K562 (cell line): Measurements from ENCODE around the gene LRMDA. TPM values are rescaled to one million over a fixed set of nuclear protein-coding genes. Genes with fewer than 3 reads are reported as not detected.

ENCODE experiments used
- ATAC-seq: fragments of 200-7000 bp; cut with Tn5 transposase; 3 replicates; pipeline ENCODE4 v1.9.1; 2020; ENCODE audit warnings: moderate library complexity
- BruUV-seq: library from RNA; stranded (reverse); fragments of 400-500 nt; replicated peaks from 2 replicates; lab custom pipeline; 2021; lab: Mats Ljungman, UMichigan
- CTCF ChIA-PET: fragments of 300-600 bp; formaldehyde crosslinking; extraction: SDS; loops from one replicate; lab custom pipeline; 2021; ENCODE audit warnings: low intra/inter-chr PET ratio; lab: Yijun Ruan, JAX
- POLR2A ChIA-PET: fragments of 300-600, 350-650 bp; sonication (Branson Sonifier 250); formaldehyde crosslinking; extraction: SDS; loops from one replicate; lab custom pipeline; 2021; ENCODE audit warnings: antibody characterized with exemption, inconsistent platforms; lab: Yijun Ruan, JAX
- DNase-seq, 4 experiments: peaks; one replicate each; pipeline versions ENCODE4 v3.0.0 to v3.0.0-alpha.2; 2011 to 2018; ENCODE audit warnings: low spot score in 3 of 4, mixed read lengths in 3 of 4; ENCODE audit errors: extremely low read depth in 1 of 4
- FAIRE-seq: peaks from 2 replicates; lab custom pipeline; 2011; peaks lifted over from hg19 to GRCh38; lab: Jason Lieb, UNC
- H2AFZ ChIP-seq: 2 replicates; pipeline ENCODE4 v1.6.0; 2011; ENCODE audit warnings: low read depth, low read length, control low read depth, inconsistent platforms
- H3K27ac ChIP-seq: fragments of 200-600 bp; 3 replicates; pipeline ENCODE4 v1.8.0; 2011; ENCODE audit warnings: low read depth, mild to moderate bottlenecking, control low read depth, inconsistent platforms, low read length, moderate library complexity, mixed read lengths; ENCODE audit errors: extremely low read depth
- H3K27me3 ChIP-seq, 2 experiments: fragments of 300-600 bp in 1 of 2; 2 replicates in 1 of 2; 3 replicates in 1 of 2; pipeline versions ENCODE4 v1.6.0 to v1.8.0; 2011; ENCODE audit warnings: inconsistent platforms in 2 of 2, low read length in 2 of 2, mild to moderate bottlenecking in 1 of 2, mixed read lengths in 1 of 2, moderate library complexity in 1 of 2; ENCODE audit not compliant: control insufficient read depth in 2 of 2, insufficient read depth in 2 of 2
- H3K36me3 ChIP-seq: fragments of 300-600 bp; 3 replicates; pipeline ENCODE4 v1.8.0; 2011; ENCODE audit warnings: mild to moderate bottlenecking, low read length, inconsistent platforms; ENCODE audit not compliant: control insufficient read depth, insufficient read depth
- H3K4me1 ChIP-seq, 2 experiments: fragments of 200-600 bp in 1 of 2; replicated peaks in 1 of 2; 2 replicates in 1 of 2; 3 replicates in 1 of 2; pipeline versions ENCODE4 v1.5.1 to v1.8.0; 2011; ENCODE audit warnings: inconsistent platforms in 2 of 2, low read length in 2 of 2, mild to moderate bottlenecking in 1 of 2, mixed read lengths in 1 of 2, moderate library complexity in 1 of 2; ENCODE audit not compliant: control insufficient read depth in 2 of 2, insufficient read depth in 2 of 2
- H3K4me2 ChIP-seq: 2 replicates; pipeline ENCODE4 v1.6.1; 2011; ENCODE audit warnings: low read length, control low read depth, inconsistent platforms, mixed read lengths; ENCODE audit not compliant: insufficient read depth
- H3K4me3 ChIP-seq: fragments of 200-600 bp; sonication (generic), shearing (Covaris generic); 2 replicates; pipeline ENCODE4 v1.5.1; 2016; ENCODE audit warnings: control low read depth, inconsistent platforms
- H3K79me2 ChIP-seq: fragments of 200-600 bp; 3 replicates; pipeline ENCODE4 v1.8.0; 2011; ENCODE audit warnings: low read length, inconsistent platforms; ENCODE audit not compliant: control insufficient read depth, insufficient read depth
- H3K9ac ChIP-seq, 2 experiments: 2 replicates each; pipeline versions ENCODE4 v1.6.0 to v1.6.1; 2011; ENCODE audit warnings: low read depth in 2 of 2, low read length in 2 of 2, control low read depth in 1 of 2, inconsistent platforms in 1 of 2, mild to moderate bottlenecking in 1 of 2, mixed read lengths in 1 of 2; ENCODE audit not compliant: insufficient read depth in 1 of 2
- H3K9me1 ChIP-seq: one replicate; pipeline ENCODE4 v1.6.0; 2011; ENCODE audit warnings: inconsistent platforms, mild to moderate bottlenecking, low read length, moderate library complexity; ENCODE audit not compliant: control insufficient read depth, insufficient read depth
- H3K9me3 ChIP-seq: replicated peaks from 2 replicates; pipeline ENCODE4 v1.5.1; 2011; ENCODE audit warnings: low read depth, low read length, inconsistent platforms; ENCODE audit not compliant: control insufficient read depth, insufficient read depth
- H4K20me1 ChIP-seq: replicated peaks from 2 replicates; pipeline ENCODE4 v1.6.1; 2011; ENCODE audit warnings: low read length, inconsistent platforms, mixed read lengths; ENCODE audit not compliant: control insufficient read depth, insufficient read depth
- EHMT2 ChIP-seq: fragments of 450-650 bp; IDR thresholded peaks from 2 replicates; pipeline ENCODE4 v1.6.1; 2018; ENCODE audit warnings: antibody characterized with exemption
- HNRNPLL ChIP-seq: fragments of 200-400 bp; formaldehyde crosslinking; IDR thresholded peaks from 2 replicates; pipeline ENCODE4 v1.6.1; 2017; ENCODE audit warnings: low read length, low read depth, mild to moderate bottlenecking; ENCODE audit not compliant: poor library complexity, severe bottlenecking
- KDM2B ChIP-seq: fragments of 250-450 bp; sonication (Bioruptor Pico); IDR thresholded peaks from 2 replicates; pipeline ENCODE4 v1.8.0; 2021; ENCODE audit warnings: mild to moderate bottlenecking, moderate library complexity
- PCBP2 ChIP-seq: fragments of 200-400 bp; formaldehyde crosslinking; IDR thresholded peaks from 2 replicates; pipeline ENCODE4 v1.6.1; 2018; ENCODE audit warnings: low read length, low read depth, mild to moderate bottlenecking, moderate library complexity; ENCODE audit not compliant: poor library complexity, severe bottlenecking
- RBFOX2 ChIP-seq: fragments of 200-400 bp; formaldehyde crosslinking; IDR thresholded peaks from 2 replicates; pipeline ENCODE4 v1.6.1; 2017; ENCODE audit warnings: low read depth, mild to moderate bottlenecking, low read length, moderate library complexity
- ZFP1 ChIP-seq: fragments of 450-650 bp; formaldehyde crosslinking; IDR thresholded peaks from 2 replicates; pipeline ENCODE4 v1.4.0; 2020; ENCODE audit warnings: mild to moderate bottlenecking, mixed read lengths
- ZNF766 ChIP-seq: fragments of 200-800 bp; sonication (Bioruptor generic); conservative IDR thresholded peaks from 2 replicates; pipeline ENCODE4 v1.6.1; 2016; ENCODE audit warnings: missing genetic modification characterization, missing compliant biosample characterization
- ZNF785 ChIP-seq: fragments of 250-450 bp; sonication (Bioruptor Pico); IDR thresholded peaks from 2 replicates; pipeline ENCODE4 v1.4.0; 2020; ENCODE audit warnings: mild to moderate bottlenecking
- WGBS: fragments of 100-300 bp; shearing (Covaris generic); methylation state at CpG from one replicate; pipeline ENCODE4 v1.1.6; 2016; ENCODE audit warnings: low coverage, mixed read lengths; ENCODE audit not compliant: insufficient coverage; ENCODE audit errors: missing lambda C conversion rate; 5-methylcytosine and 5-hydroxymethylcytosine counted together
- in situ Hi-C: fragments of 300-500 bp; cut with MboI; formaldehyde crosslinking; loops from 4 replicates; pipeline ENCODE4 v1.15.0; 2018; ENCODE audit warnings: inconsistent platforms, mixed read lengths
- intact Hi-C: fragments of 100-400 bp; cut with micrococcal nuclease; formaldehyde crosslinking; loops from 2 replicates; pipeline ENCODE4 v1.14.2; 2022
- polyA plus RNA-seq, 8 experiments: library from polyadenylated mRNA; depleted of rRNA in 4 of 8; stranded (reverse) in 5 of 8; unstranded in 3 of 8; fragments of >200 nt; fragmentation: Nextera tagmentation in 2 of 8; fragmentation: Illumina TruSeq in 1 of 8; extraction: Ambion mirVana in 2 of 8; extraction: Trizol in 1 of 8; gene quantifications; 2 replicates each; pipeline versions ENCODE4 v1.2.1 to v1.2.3, GENCODE V29; 2011 to 2014; ENCODE audit warnings: inconsistent platforms in 1 of 8, missing spikeins in 1 of 8
- total RNA-seq, 7 experiments: library from RNA; depleted of rRNA in 6 of 7; stranded (reverse); fragments of >200 nt in 6 of 7; fragmentation: Illumina TruSeq in 2 of 7; extraction: Trizol in 2 of 7; gene quantifications; 2 replicates each; pipeline versions ENCODE4 v1.2.1 to v1.2.3, GENCODE V29; 2011 to 2021; ENCODE audit warnings: low replicate concordance in 1 of 7

Gene LRMDA
- total and polyA plus RNA-seq, 9 of the 15 experiments (the other 6 are each of a cell fraction or from before 2014, with no cell fraction given): 0.25 TPM; not detected in 8

DNA sequence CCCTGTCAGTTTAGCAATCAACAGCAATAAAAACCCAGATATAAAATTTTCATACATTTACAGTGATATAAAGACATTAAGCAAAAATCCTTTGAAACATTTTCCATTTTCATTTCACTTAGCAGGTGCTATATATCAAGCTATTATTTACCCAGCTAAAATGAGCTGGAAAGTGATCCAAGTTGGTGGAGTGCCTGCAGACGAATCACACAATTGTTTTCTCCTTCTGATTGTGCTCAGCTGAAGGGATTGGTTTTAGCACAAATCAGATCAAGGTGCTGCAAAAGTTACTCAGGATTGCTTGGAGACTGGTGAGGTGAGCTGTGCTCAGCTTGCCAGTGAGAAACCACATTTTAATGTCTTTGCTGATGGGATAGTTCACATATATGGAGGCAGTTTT, 138.1 kb downstream of the LRMDA start (continued):
- no peak for TF ChIP-seq KDM2B (CRISPR knock-in tag)
- TF ChIP-seq ZNF785 (CRISPR knock-in tag): no peak

DNA sequence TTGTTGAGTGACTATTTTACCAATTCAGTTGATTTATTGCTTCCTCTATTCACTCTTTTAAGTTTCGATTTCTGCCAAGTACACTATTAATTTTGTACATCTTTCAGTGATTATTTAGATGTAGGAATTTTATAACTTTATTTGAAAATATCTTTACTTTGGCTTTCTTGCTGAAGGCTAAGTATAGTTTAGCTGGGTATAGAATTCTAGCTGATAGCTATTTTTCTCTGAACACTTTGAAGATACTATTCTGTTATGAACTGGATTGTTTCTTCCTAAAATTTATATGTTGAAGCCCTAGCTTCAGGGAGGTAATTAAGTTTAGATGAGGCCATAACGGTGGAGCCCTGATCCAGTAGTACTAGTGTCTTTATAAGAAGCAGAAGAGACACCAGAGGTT, 141.1 kb downstream of the LRMDA start:
- H3K9ac ChIP-seq: no peak overlapping the region
- H3K79me2 ChIP-seq: no peaks in the 10 kb centered on the region
- no peaks in the 10 kb centered on the region for H3K4me1 ChIP-seq
- no peaks in the 10 kb centered on the region for H3K27me3 ChIP-seq
- H3K27ac ChIP-seq: no peak overlapping the region
- no TSS peak for BruUV-seq
- ChIA-PET POLR2A (no interaction called here), CTCF (no interaction called here)
- no peak for ATAC-seq
- no peaks in the 10 kb centered on the region for H3K9me1 ChIP-seq
- intact Hi-C loops: no loop called here
- no peaks in the 10 kb centered on the region; the same call in 1 of the 2 replicates for H3K9me3 ChIP-seq
- no peak overlapping the region for H2AFZ ChIP-seq
- 0% methylated on average over 2 of the region's 2 CpGs for WGBS
- no peaks in the 10 kb centered on the region for H3K36me3 ChIP-seq
- FAIRE-seq: no peak
- no peaks in the 10 kb centered on the region for H4K20me1 ChIP-seq
- peak; percentile 98 for TF ChIP-seq ZFP1 (CRISPR knock-in tag)
- no peak for TF ChIP-seq RBFOX2
- H3K4me3 ChIP-seq: no peak overlapping the region
- in situ Hi-C loops: no loop called here
- no peak for DNase-seq
- H3K4me2 ChIP-seq: no peak overlapping the region

DNA sequence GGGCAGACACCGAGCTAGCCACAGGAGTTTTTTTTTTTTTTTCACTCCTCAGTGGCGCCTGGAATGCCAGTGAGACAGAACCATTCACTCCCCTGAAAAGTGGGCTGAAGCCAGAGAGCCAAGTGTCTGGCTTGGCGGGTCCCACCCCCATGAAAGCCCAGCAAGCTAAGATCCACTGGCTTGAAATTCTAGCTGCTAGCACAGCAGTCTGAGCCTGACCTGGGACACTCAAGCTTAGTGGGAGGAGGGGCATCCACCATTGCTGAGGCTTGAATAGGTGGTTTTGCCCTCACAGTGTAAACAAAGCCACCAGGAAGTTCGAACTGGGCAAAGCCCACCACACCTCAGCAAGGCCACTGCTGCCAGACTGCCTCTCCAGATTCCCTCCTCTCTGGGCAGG, 144.5 kb downstream of the LRMDA start:
- H3K9ac ChIP-seq: no peak overlapping the region
- no peak overlapping the region for H3K27ac ChIP-seq
- DNase-seq (no peak), ATAC-seq (no peak), FAIRE-seq (no peak)
- H3K36me3 ChIP-seq: no peaks in the 10 kb centered on the region
- in situ Hi-C loops (no loop called here), intact Hi-C loops (no loop called here)
- no peak overlapping the region for H3K4me3 ChIP-seq
- H3K4me1 ChIP-seq: no peaks in the 10 kb centered on the region
- no peak overlapping the region for H3K4me2 ChIP-seq
- 0% methylated on average over 3 of the region's 4 CpGs for WGBS
- no peaks in the 10 kb centered on the region for H3K9me1 ChIP-seq
- BruUV-seq: no TSS peak
- ChIA-PET CTCF (no interaction called here), POLR2A (no interaction called here)
- H3K79me2 ChIP-seq: no peaks in the 10 kb centered on the region
- H2AFZ ChIP-seq: no peak overlapping the region
- H4K20me1 ChIP-seq: no peaks in the 10 kb centered on the region
- no peaks in the 10 kb centered on the region; the same call in 1 of the 2 replicates for H3K9me3 ChIP-seq
- H3K27me3 ChIP-seq: no peaks in the 10 kb centered on the region
- no peak for TF ChIP-seq EHMT2
- TF ChIP-seq HNRNPLL: no peak
- TF ChIP-seq ZNF766 (CRISPR knock-in tag): no peak
- no peak for TF ChIP-seq PCBP2
